Measurements from ENCODE around the gene DNAJC4.

DNAJC4 gene

GRCh38 chr11:64198511-64198910 is 31.8 kb upstream of the DNAJC4 start:
- no peak for DNase-seq
- no peak for TF ChIP-seq EZH2 (optimal IDR thresholded peaks at IDR 0.05; ENCODE audit: low read depth, low read length)
- TF ChIP-seq CTCF (IDR thresholded peaks at IDR 0.05; ENCODE audit: low read length): no peak
- TF ChIP-seq EZH2phosphoT487 (IDR thresholded peaks at IDR 0.05; ENCODE audit: low read length): no peak
- peaks cover 8% of the 10 kb centered on the region; the same call in 1 of the 2 replicates for H4K20me1 ChIP-seq (ENCODE audit: insufficient read depth, low read length)
- H3K4me3 ChIP-seq (ENCODE audit: low read length): no peak overlapping the region
- H3K4me2 ChIP-seq (ENCODE audit: low read depth, low read length): no peak overlapping the region
- H2AFZ ChIP-seq (ENCODE audit: low read length): no peak overlapping the region
- H3K4me1 ChIP-seq (ENCODE audit: low read length): no peaks in the 10 kb centered on the region
- no peaks in the 10 kb centered on the region for H3K9me2 ChIP-seq (replicated peaks; ENCODE audit: insufficient read depth, low read length)
- peaks cover 56% of the 10 kb centered on the region for H3K36me3 ChIP-seq (replicated peaks; ENCODE audit: insufficient read depth, low read length)
- peaks cover 73% of the 10 kb centered on the region for H3K79me2 ChIP-seq (ENCODE audit: low read length)
- no peak overlapping the region for H3K9ac ChIP-seq (ENCODE audit: low read length)
- no peak overlapping the region for H3K27ac ChIP-seq (ENCODE audit: low read length)
- H3F3A ChIP-seq (ENCODE audit: insufficient read depth, low read length): no peaks in the 10 kb centered on the region; the same call in none of the 2 replicates
- no peaks in the 10 kb centered on the region for H3K9me3 ChIP-seq (replicated peaks; ENCODE audit: insufficient read depth, low read length)
- H3K27me3 ChIP-seq (replicated peaks; ENCODE audit: insufficient read depth, low read length): no peaks in the 10 kb centered on the region

DNA sequence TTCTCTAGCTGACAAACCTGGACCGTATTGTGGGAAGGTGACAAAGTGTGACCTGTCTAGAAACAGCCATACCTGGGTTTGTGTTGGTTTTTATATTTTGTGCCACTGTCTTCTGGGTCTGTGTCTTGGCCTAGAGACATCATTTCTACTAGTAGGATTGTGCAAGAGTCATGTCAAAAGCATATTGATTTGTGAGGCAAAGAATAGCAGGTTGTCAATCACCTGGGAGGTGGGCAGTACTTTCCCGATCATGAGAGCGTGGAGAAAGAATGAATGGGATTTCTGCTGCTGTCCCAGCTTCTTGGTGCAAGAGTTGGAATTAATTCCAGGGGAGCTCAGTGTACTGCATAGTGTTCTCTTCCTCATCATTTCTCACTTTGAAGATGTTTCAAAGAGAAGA is 28.8 kb upstream of the DNAJC4 start:
- Histone ChIP-seq H3K4me1 (ENCODE audit: low read length) (peaks cover 7% of the 10 kb centered on the region; the same call in 1 of the 2 replicates), H3K4me2 (ENCODE audit: low read depth, low read length) (no peak overlapping the region), H3K9ac (ENCODE audit: low read length) (no peak overlapping the region), H4K20me1 (ENCODE audit: insufficient read depth, low read length) (no peaks in the 10 kb centered on the region), H3K9me3 (replicated peaks; ENCODE audit: insufficient read depth, low read length) (no peaks in the 10 kb centered on the region), H3K4me3 (ENCODE audit: low read length) (no peak overlapping the region), H2AFZ (ENCODE audit: low read length) (no peak overlapping the region), H3K36me3 (replicated peaks; ENCODE audit: insufficient read depth, low read length) (peaks cover 31% of the 10 kb centered on the region), H3K27me3 (replicated peaks; ENCODE audit: insufficient read depth, low read length) (no peaks in the 10 kb centered on the region), H3K27ac (ENCODE audit: low read length) (no peak overlapping the region), H3K79me2 (ENCODE audit: low read length) (peaks cover 62% of the 10 kb centered on the region), H3K9me2 (replicated peaks; ENCODE audit: insufficient read depth, low read length) (no peaks in the 10 kb centered on the region), H3F3A (ENCODE audit: insufficient read depth, low read length) (no peaks in the 10 kb centered on the region; the same call in 1 of the 2 replicates)
- no peak for TF ChIP-seq EZH2phosphoT487 (IDR thresholded peaks at IDR 0.05; ENCODE audit: low read length)
- no peak for TF ChIP-seq EZH2 (optimal IDR thresholded peaks at IDR 0.05; ENCODE audit: low read depth, low read length)
- TF ChIP-seq CTCF (IDR thresholded peaks at IDR 0.05; ENCODE audit: low read length): no peak
- DNase-seq: no peak

GRCh38 chr11:64202992-64203391 is 27.4 kb upstream of the DNAJC4 start:
- Histone ChIP-seq H3K9me3 (replicated peaks; ENCODE audit: insufficient read depth, low read length) (no peaks in the 10 kb centered on the region), H3F3A (ENCODE audit: insufficient read depth, low read length) (no peaks in the 10 kb centered on the region; the same call in none of the 2 replicates), H3K4me1 (ENCODE audit: low read length) (peaks cover 10% of the 10 kb centered on the region), H2AFZ (ENCODE audit: low read length) (no peak overlapping the region), H3K9me2 (replicated peaks; ENCODE audit: insufficient read depth, low read length) (no peaks in the 10 kb centered on the region), H3K9ac (ENCODE audit: low read length) (no peak overlapping the region), H3K36me3 (replicated peaks; ENCODE audit: insufficient read depth, low read length) (peaks cover 20% of the 10 kb centered on the region; the same call in 1 of the 2 replicates), H4K20me1 (ENCODE audit: insufficient read depth, low read length) (no peaks in the 10 kb centered on the region), H3K4me2 (ENCODE audit: low read depth, low read length) (no peak overlapping the region), H3K79me2 (ENCODE audit: low read length) (peaks cover 48% of the 10 kb centered on the region), H3K27me3 (replicated peaks; ENCODE audit: insufficient read depth, low read length) (no peaks in the 10 kb centered on the region), H3K4me3 (ENCODE audit: low read length) (no peak overlapping the region), H3K27ac (ENCODE audit: low read length) (no peak overlapping the region)
- DNase-seq: no peak
- no peak for TF ChIP-seq EZH2 (optimal IDR thresholded peaks at IDR 0.05; ENCODE audit: low read depth, low read length)
- no peak for TF ChIP-seq EZH2phosphoT487 (IDR thresholded peaks at IDR 0.05; ENCODE audit: low read length)
- TF ChIP-seq CTCF (IDR thresholded peaks at IDR 0.05; ENCODE audit: low read length): no peak
